Daoy (cell line): Measurements from ENCODE around the gene NHSL2. TPM values are rescaled to one million over a fixed set of nuclear protein-coding genes. Genes with fewer than 3 reads are reported as not detected.
"Not testable (repeated sequence)": the region's sequence is repeated elsewhere in the genome, so short reads cannot be mapped to it uniquely, and the experiment has no call there.

Experiments used
- DNase-seq: peaks from one replicate; pipeline ENCODE4 v3.0.0-alpha.2; 2015; ENCODE audit warnings: low read depth
- total RNA-seq: library from RNA; depleted of rRNA; stranded (reverse); fragments of >200 nt; shearing (Covaris generic); gene quantifications from 2 replicates; pipeline ENCODE4 v1.2.3, GENCODE V29; 2014

The NHSL2 gene
- total RNA-seq, 1 experiment from 2014 or later: 1.4 TPM

- no peak for DNase-seq
Measured at GRCh38 chrX:72129661-72130060, 219.0 kb downstream of the NHSL2 start.

DNA sequence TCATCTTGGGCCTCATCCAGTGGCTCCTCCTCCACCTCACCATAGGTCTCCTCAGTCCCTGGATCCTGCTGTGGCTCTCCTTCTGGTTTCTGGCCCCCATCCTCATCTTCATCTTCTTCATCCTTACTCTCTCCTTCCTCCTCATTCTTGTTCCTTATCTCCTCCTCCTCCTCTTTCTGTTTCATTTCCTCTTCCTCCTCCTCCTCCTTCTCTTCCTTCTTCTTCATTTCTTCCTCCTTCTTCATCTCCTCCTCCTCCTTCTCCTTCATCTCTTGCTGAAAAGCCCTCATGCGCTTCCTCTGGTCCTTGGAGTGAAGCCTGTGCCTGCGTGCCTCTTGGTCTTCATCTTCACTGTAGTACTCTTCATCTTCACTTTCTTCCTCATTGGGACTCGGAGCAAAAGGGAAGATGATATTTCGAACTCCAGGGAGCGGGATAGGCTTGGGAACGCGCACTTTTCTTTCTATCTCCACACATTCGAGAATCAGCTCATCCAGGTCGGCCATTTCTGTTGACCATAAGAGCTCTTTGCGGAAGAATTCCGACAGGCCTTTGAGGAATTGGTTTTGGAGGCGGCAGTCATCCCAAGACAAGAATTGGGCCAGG is 219.6 kb downstream of the NHSL2 start:
- DNase-seq: no peak

- DNase-seq: no peak
Measured at GRCh38 chrX:72130762-72131250, 220.2 kb downstream of the NHSL2 start.

- DNase-seq: peak; percentile 78
Measured at GRCh38 chrX:72131317-72132294, 221.0 kb downstream of the NHSL2 start, which contains the start of gene RTL5. TSS of gene RTL5 (minus strand) at chrX:72131915.

- DNase-seq: no peak
Measured at GRCh38 chrX:72132456-72132855, 221.8 kb downstream of the NHSL2 start.

DNA sequence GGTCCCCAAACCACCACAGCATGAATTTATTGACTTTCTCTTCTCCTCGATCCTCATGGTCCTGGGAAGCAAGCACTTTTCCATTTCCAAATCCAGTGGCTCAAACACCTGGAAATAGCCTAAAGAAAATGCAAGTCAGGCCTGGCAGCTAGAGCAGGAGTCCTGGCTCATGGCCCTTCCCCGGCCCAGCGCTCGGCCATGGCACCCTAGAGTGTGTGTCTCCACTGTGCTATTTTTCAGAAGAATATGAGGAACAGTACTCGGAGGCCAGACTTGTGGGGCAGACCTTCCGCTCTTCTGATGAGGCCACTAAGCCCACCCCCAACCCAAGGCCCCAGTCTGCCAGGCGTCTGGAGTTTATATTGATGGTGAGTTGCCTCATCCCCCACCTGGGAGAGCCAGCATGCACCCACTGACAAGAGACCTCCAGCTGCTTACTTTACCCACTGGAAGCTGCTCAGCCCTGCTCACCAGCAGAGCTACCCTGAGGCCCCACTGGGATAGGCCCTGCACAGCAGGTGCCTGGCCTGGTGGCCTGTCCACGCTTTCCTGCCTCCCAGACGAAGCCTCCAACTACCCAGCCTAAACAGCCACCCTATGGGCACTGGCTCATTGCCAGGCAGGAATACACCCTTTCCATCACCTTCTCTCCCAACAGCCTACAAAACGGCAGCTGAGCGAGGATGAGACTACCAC is 223.4 kb downstream of the NHSL2 start:
- DNase-seq: no peak

DNA sequence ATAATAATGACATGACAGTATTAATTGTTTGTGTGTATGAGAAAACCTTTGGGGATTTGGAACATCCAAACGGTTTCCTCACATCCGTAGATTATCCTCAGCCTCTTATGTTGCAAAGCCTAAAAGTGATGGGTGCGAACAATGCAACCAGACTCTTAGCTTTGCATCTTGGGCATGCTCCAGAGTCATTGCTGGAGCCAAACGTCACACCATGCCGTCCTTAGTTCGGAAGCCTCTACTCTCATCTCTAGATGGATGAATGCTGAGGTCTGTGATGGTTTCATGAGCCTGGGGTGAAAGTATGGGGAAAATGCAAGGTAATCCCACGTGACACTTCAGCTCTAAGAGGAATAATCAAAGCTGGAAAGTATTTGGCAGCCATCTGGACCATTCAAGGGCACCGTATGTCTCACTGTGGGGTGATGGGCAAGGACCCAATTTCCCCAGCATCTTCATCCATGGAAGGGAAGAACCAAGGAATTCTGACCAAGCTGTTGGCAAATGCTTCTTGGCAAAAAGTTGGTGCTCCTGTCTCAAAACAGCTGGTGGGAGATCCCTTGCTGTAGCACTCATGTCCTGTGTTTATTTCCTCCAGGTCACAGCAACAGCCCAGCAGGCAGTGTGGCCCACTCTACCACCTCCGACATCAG is 227.3 kb downstream of the NHSL2 start:
- no peak for DNase-seq

- no peak for DNase-seq
Measured at GRCh38 chrX:72139538-72139937, 228.9 kb downstream of the NHSL2 start.

DNA sequence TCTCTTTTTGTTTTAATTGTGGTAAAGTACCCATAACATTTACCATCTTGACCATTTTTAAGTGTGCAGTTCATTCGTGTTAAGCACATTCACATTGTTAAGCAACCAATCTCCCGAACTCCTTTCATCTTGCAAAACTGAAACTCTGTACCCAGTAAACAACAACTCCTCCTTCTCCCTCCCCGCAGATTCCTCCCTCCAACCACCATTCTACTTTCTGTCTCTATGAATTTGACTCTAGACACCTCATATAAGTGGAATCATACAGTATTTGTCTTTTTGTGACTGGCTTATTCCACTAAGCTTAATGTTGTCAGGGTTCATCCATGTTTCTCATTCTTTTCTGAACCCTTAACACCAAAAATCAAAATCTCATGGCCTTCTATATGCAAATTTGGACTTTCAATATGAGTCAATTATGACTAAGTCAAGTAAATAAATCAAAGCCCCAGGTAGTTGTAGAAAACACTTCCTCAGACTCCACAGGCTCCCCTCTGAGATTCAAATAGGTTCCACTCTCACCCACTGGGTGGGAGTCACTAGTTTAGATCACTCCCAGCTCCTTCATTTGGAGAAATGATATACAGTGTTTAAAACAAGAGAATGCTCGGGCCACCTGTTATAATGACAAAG is 230.8 kb downstream of the NHSL2 start:
- DNase-seq: no peak

GRCh38 chrX:72142094-72142793 is 231.6 kb downstream of the NHSL2 start:
- no peak for DNase-seq

DNA sequence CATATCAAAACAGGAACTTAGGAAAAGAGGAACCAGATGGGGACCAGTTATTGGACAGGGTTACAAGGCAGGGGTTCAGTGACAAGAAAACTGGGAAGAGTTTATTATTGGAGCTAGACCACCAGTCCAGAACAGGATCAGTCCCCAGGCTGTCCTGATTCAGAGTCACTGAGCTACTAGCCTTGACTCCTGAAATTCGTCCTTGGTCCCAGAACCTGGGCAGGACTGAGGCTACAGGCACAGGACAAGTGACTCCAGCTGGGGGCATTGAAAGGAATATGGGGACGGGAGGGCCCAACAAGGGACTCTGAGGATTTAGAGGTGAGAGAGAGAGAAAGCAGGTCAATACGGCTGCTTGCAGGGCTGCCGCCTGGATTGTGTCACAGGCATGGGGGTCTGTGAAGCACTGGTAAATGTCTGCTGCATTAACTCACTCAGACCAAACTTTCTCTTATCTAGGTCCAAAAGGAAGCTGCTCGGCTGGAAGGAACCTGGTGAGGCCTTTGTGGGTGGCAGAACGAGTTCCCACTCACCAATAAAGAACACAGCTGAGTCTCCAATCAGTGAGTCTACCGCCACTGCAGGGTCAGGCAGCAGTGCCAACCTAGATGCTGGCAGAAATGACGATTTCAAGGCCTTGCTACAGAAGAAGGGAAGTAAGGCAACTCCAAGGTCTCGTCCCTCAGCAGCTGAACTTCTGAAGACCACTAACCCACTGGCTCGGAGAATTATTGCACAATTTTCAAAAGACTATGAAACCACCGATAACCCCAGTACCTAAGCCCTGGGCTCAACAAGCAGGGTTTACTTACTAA is 232.4 kb downstream of the NHSL2 start:
- DNase-seq: no peak

GRCh38 chrX:72143609-72143907 is 232.9 kb downstream of the NHSL2 start:
- DNase-seq: no peak

DNA sequence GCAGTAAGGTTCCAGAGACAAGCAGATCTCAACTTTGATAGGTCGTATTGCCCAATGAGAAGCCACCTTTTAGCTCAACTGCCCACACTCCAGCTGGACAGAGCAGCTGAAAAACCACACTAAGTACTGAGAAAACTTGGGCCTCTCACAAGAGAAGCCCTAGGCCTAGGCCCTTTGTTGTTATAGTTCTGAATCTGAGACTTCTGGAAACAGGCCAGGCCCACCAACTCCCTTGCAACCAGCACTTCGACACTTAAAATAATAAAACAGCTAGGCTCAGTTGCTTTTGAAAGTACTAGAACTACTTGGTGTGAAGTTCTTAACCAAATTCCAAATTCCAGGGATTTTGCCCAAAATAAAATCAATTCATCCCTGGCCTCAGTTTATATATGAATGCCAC is 234.5 kb downstream of the NHSL2 start:
- DNase-seq: no peak

DNA sequence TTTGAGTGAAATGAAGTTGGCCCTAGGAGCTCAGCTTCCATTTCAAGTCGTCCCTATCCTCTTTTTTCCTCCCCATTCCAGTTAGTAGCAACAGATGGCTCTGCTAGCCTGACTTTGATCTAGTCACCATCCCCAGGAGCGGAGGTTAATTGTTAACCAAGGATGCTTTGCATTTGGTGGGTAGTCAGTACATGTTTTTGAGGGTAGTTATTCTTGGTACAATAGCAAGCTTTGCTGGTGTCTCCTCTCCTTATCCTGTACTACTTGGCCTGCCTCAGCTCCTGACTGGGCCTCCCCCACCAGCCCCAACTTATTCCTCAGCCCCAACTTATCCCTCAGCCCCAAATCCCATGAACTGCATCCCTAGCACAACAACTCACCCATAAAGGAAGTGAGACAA is 235.9 kb downstream of the NHSL2 start:
- DNase-seq: no peak

DNA sequence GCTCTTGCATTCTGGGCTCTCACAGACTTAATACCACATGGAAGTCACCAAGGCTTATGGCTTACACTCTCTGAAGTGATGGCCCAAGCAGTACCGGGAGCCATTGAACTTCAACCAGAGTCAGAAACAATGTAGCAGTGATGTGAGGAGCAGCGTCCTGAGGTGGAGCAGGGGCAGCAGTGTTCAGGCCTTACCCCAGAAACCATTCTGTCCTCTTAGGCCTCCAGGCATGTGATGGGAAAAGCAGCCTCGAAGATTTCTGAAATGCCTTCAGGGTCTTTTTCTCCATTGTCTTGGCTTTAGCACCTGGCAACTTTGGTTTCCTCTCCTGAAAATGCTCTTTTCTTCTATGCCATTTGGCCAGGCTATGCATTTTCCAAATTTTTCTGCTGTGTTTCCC is 248.1 kb downstream of the NHSL2 start:
- DNase-seq: no peak

DNA sequence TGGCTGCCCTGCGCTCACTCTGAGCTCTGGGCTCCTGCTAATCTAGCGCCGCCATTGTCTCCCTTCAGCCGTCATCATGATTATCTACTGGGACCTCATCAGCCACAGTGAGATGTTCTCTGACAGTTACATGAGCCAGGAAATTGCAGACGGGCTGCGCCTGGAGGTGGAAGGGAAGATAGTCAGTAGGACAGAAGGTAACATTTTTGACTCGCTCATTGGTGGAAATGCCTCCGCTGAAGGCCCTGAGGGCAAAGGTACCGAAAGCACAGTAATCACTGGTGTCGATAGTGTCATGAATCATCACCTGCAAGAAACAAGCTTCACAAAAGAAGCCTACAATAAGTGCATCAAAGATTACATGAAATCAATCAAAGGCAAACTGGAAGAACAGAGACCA is 249.1 kb downstream of the NHSL2 start:
- DNase-seq: no peak

DNA sequence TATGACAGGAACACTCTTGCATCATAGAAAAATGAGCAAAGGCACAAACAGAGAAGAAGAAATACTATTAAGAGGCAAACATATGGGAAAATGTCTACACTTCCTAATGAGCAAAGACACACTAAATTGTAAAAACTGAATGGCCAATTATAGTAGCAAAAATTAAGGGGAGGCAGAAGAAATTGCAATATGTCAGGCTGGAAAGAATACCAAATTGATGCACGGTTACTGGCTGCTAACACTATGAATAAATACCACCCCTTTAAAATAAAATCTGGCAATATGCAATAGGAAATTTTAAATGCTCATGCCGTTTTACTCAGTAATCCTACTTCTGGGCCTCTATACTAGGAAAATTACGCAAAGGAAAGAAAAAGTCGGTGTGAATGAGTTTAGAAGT is 254.9 kb downstream of the NHSL2 start:
- no peak for DNase-seq

- DNase-seq: peak; percentile 3
Measured at GRCh38 chrX:72169008-72169728, 258.5 kb downstream of the NHSL2 start.

DNA sequence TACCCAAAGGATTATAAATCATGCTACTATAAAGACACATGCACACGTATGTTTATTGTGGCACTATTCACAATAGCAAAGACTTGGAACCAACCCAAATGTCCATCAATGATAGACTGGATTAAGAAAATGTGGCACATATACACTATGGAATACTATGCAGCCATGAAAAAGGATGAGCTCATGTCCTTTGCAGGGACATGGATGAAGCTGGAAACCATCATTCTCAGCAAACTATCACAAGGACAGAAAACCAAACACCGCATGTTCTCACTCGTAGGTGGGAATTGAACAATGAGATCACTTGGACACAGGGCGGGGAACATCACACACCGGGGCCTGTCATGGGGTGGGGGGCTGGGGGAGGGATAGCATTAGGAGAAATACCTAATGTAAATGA is 265.6 kb downstream of the NHSL2 start:
- DNase-seq: not testable (repeated sequence)
